CD4-positive, alpha-beta memory T cell (primary cell): ENCODE results near the gene DNAH1. TPM values are rescaled to one million over a fixed set of nuclear protein-coding genes. Genes with fewer than 3 reads are reported as not detected.

Source experiments
- CTCF ChIA-PET: fragments of 350-600 bp; sonication (Branson Sonifier 250); formaldehyde crosslinking; loops from one replicate; lab custom pipeline; 2021; ENCODE audit warnings: inconsistent platforms; ENCODE audit not compliant: partially characterized antibody; lab: Charles Lee
- POLR2A ChIA-PET: fragments of 350-600 bp; sonication (Branson Sonifier 250); formaldehyde crosslinking; loops from one replicate; lab custom pipeline; 2021; ENCODE audit not compliant: partially characterized antibody; lab: Charles Lee
- DNase-seq, 5 donors: peaks; one replicate each; pipeline versions ENCODE4 v3.0.0 to v3.0.0-alpha.2; 2020 to 2022; ENCODE audit warnings: mixed read lengths in 1 of 5
- H3K27ac ChIP-seq: one replicate; pipeline ENCODE4 v1.7.0; 2013; ENCODE audit warnings: low read depth, low read length
- H3K27me3 ChIP-seq: 2 replicates; pipeline ENCODE4 v1.7.0; 2013; ENCODE audit warnings: mild to moderate bottlenecking, low read length, moderate library complexity; ENCODE audit not compliant: insufficient read depth
- H3K36me3 ChIP-seq: 2 replicates; pipeline ENCODE4 v1.7.0; 2013; ENCODE audit warnings: mild to moderate bottlenecking, low read length, moderate library complexity; ENCODE audit not compliant: insufficient read depth
- H3K4me1 ChIP-seq: 2 replicates; pipeline ENCODE4 v1.7.0; 2013; ENCODE audit warnings: mild to moderate bottlenecking, low read length, moderate library complexity; ENCODE audit not compliant: insufficient read depth
- H3K4me3 ChIP-seq, 2 donors: one replicate each; pipeline ENCODE4 v1.7.0; 2013; ENCODE audit warnings: low read length in 2 of 2, mild to moderate bottlenecking in 1 of 2
- H3K9me3 ChIP-seq, 2 donors: one replicate each; pipeline ENCODE4 v1.7.0; 2013; ENCODE audit warnings: low read length in 2 of 2, control low read depth in 1 of 2; ENCODE audit not compliant: control insufficient read depth in 1 of 2
- H3K27ac Mint-ChIP-seq, 7 donors: one replicate each; pipeline ENCODE4 v1.8.0; 2020 to 2021; ENCODE audit warnings: mixed read lengths in 7 of 7, mild to moderate bottlenecking in 6 of 7, inconsistent platforms in 3 of 7, moderate library complexity in 3 of 7
- H3K27me3 Mint-ChIP-seq, 2 donors: one replicate each; pipeline ENCODE4 v1.8.0; 2020 to 2021; ENCODE audit warnings: mixed read lengths in 2 of 2
- H3K36me3 Mint-ChIP-seq, 2 donors: one replicate each; pipeline ENCODE4 v1.8.0; 2020 to 2021; ENCODE audit warnings: mixed read lengths in 2 of 2, inconsistent platforms in 1 of 2, mild to moderate bottlenecking in 1 of 2
- H3K4me1 Mint-ChIP-seq, 4 donors: one replicate each; pipeline ENCODE4 v1.8.0; 2020 to 2021; ENCODE audit warnings: mixed read lengths in 4 of 4, mild to moderate bottlenecking in 1 of 4
- H3K4me3 Mint-ChIP-seq, 8 donors: one replicate each; pipeline ENCODE4 v1.8.0; 2020 to 2021; ENCODE audit warnings: mixed read lengths in 8 of 8, mild to moderate bottlenecking in 7 of 8, moderate library complexity in 6 of 8, inconsistent platforms in 3 of 8
- H3K9me3 Mint-ChIP-seq, 8 donors: one replicate each; pipeline ENCODE4 v1.8.0; 2020 to 2021; ENCODE audit warnings: mixed read lengths in 8 of 8, mild to moderate bottlenecking in 5 of 8, inconsistent platforms in 3 of 8, moderate library complexity in 1 of 8
- intact Hi-C: fragments of 100-400 bp; cut with micrococcal nuclease; formaldehyde crosslinking; loops from one replicate; pipeline ENCODE4 v1.15.1; 2023
- polyA plus RNA-seq, 2 donors: library from polyadenylated mRNA; unstranded; fragments of 300-500 nt; fragmentation: Illumina TruSeq; gene quantifications; one replicate each; pipeline ENCODE4 v1.2.3, GENCODE V29; 2021
- total RNA-seq, 2 experiments: library from RNA; stranded (reverse); gene quantifications; one replicate each; pipeline ENCODE4 v1.2.3, GENCODE V29; 2021

Gene DNAH1
- total and polyA plus RNA-seq, 4 experiments from 2014 or later: 0.02 to 49.8 (median 23.1) TPM

DNA sequence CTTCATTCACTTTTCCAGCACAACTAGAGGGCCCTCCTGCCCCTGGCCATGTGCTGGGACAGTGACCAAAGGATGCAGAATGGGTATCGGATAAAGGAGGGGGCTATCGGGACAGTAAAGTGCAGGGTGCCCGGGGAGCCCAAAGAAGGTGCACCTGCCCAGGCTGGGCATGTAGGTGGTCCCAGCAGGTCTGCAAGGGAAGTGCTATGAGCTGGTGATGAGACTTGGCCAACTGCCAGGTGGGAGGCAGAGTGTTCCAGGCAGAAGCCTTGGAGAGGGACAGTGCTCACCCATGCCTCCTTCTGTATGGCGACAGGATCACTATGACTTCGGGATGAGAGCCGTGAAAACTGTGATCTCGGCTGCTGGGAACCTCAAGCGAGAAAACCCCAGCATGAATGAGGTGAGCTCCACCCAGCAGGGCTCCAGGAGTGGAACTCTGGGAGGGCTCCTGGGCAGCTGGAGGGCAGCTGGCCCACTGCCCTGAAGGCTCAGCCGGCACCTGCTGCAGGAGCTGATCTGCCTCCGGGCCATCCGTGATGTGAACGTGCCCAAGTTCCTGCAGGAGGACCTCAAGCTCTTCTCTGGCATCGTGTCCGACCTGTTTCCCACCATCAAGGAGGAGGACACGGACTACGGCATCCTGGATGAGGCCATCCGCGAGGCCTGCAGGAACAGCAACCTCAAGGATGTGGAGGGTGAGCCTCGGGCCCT is 48.4 kb downstream of the DNAH1 start:
- Histone ChIP-seq H3K27me3 (no peaks in the 10 kb centered on the region), H3K4me1 (no peaks in the 10 kb centered on the region), H3K9me3 (no peaks in the 10 kb centered on the region), H3K36me3 (peaks cover 18% of the 10 kb centered on the region), H3K4me3 (no peak overlapping the region), H3K27ac (no peak overlapping the region)
- ChIA-PET CTCF (interaction anchor here (1.0 kb wide), 1 partner anchor 26 kb away, joined by 3 read pairs; no protein-coding TSS in a partner anchor), POLR2A (no interaction called here)
- H3K4me1 Mint-ChIP-seq: no peaks in the 10 kb centered on the region
- no peak for DNase-seq
- H3K36me3 Mint-ChIP-seq: peaks cover 41 to 69% of the 10 kb centered on the region in 2 donors
- H3K9me3 Mint-ChIP-seq: no peaks in the 10 kb centered on the region
- no peak overlapping the region for H3K4me3 Mint-ChIP-seq
- H3K27ac Mint-ChIP-seq: peak overlapping the region in 1 of 7 donors; percentile 70
- no peaks in the 10 kb centered on the region for H3K27me3 Mint-ChIP-seq
- intact Hi-C loops: no loop called here

- Mint-ChIP-seq H3K4me1 (no peaks in the 10 kb centered on the region), H3K27ac (no peak overlapping the region), H3K36me3 (peaks cover 39 to 66% of the 10 kb centered on the region in 2 donors), H3K9me3 (no peaks in the 10 kb centered on the region), H3K27me3 (no peaks in the 10 kb centered on the region), H3K4me3 (no peak overlapping the region)
- Histone ChIP-seq H3K9me3 (no peaks in the 10 kb centered on the region), H3K4me3 (no peak overlapping the region), H3K27me3 (no peaks in the 10 kb centered on the region), H3K27ac (no peak overlapping the region), H3K4me1 (no peaks in the 10 kb centered on the region), H3K36me3 (peaks cover 7% of the 10 kb centered on the region)
- ChIA-PET POLR2A (no interaction called here), CTCF (no interaction called here)
- no peak for DNase-seq
- intact Hi-C loops: no loop called here
Measured at GRCh38 chr3:52366527-52366926, 50.4 kb downstream of the DNAH1 start.

DNA sequence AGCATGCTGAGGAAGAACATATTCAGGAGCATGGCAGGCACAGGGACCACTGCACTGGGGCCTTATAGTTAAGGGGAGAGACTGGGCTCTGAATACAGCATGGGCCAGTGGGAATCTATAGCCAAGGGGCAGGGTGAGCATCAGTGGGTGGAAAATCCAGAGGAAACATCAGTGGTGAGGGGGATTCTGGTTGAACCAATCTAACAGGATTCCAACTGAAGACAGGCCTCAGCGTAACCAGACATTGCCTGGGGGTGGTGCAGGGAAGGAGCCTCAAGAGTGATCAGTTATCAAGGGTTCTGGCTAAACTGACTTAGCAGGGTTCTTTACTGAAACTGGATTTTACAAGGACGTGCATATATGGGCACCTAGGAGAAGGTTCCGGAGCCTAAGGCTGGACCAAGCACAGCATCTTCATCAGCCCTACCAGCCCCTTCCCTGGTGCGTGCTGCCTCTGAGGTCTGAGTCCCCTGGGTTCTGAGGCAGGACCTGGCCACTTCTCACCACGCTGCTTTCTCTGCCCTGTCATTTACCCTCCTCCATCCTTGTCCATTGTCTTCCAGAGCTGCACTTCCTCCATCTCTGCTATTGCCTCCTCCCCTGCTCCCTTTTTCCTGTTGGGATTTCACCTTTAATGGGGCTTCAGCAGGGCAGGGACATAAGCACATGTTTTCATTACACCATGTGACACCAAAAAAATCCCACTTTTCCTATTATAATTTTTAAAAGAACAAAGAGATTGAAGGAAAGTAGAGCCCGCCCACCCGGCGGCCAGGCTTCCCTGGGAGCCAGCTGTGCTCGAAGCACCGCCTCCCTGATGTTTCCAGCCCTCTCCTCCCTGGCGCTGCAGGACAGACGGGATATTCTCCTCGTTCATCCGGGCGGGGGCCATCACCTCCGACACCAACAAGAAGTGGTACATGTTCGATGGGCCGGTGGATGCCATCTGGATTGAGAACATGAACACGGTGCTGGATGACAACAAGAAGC is 52.1 kb downstream of the DNAH1 start:
- intact Hi-C loops: no loop called here
- Histone ChIP-seq H3K4me3 (no peak overlapping the region), H3K27ac (no peak overlapping the region), H3K36me3 (peaks cover 7% of the 10 kb centered on the region), H3K4me1 (peaks cover 5% of the 10 kb centered on the region), H3K27me3 (no peaks in the 10 kb centered on the region), H3K9me3 (no peaks in the 10 kb centered on the region)
- ChIA-PET POLR2A (no interaction called here), CTCF (no interaction called here)
- Mint-ChIP-seq H3K4me3 (no peak overlapping the region), H3K9me3 (peaks cover 0 to 1% (median 0%) of the 10 kb centered on the region in 8 donors), H3K27ac (peak overlapping the region in 1 of 7 donors; percentile 17), H3K36me3 (peaks cover 38 to 59% of the 10 kb centered on the region in 2 donors), H3K27me3 (no peaks in the 10 kb centered on the region), H3K4me1 (peaks cover 0 to 7% (median under 1%) of the 10 kb centered on the region in 4 donors)
- no peak for DNase-seq

DNA sequence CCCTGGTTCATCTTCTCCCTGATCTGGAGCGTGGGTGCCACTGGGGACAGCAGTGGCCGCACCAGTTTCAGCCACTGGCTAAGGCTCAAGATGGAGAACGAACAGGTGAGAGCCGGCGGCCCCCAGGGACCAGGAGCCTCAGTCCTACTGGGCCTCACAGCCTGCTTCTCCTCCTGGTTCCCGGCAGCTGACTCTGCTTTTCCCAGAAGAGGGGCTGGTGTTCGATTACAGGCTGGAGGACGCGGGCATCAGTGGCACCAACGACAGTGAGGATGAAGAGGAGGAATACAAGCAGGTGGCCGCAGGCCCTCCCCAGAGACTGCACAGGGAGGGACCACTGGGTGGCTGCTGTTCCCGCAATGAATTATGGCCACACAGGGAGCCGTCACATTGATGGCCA is 54.4 kb downstream of the DNAH1 start:
- no peak for DNase-seq
- H3K27me3 ChIP-seq: no peaks in the 10 kb centered on the region
- intact Hi-C loops: no loop called here
- Mint-ChIP-seq H3K9me3 (peaks cover 0 to 3% (median 0%) of the 10 kb centered on the region in 8 donors), H3K27ac (no peak overlapping the region), H3K27me3 (no peaks in the 10 kb centered on the region), H3K4me1 (peaks cover 0 to 12% (median 5%) of the 10 kb centered on the region in 4 donors), H3K36me3 (peaks cover 31 to 46% of the 10 kb centered on the region in 2 donors), H3K4me3 (no peak overlapping the region)
- H3K4me3 ChIP-seq: no peak overlapping the region
- H3K36me3 ChIP-seq: peaks cover 13% of the 10 kb centered on the region
- POLR2A ChIA-PET: no interaction called here
- H3K9me3 ChIP-seq: no peaks in the 10 kb centered on the region
- no peak overlapping the region for H3K27ac ChIP-seq
- peaks cover 5% of the 10 kb centered on the region for H3K4me1 ChIP-seq
- CTCF ChIA-PET: no interaction called here

DNA sequence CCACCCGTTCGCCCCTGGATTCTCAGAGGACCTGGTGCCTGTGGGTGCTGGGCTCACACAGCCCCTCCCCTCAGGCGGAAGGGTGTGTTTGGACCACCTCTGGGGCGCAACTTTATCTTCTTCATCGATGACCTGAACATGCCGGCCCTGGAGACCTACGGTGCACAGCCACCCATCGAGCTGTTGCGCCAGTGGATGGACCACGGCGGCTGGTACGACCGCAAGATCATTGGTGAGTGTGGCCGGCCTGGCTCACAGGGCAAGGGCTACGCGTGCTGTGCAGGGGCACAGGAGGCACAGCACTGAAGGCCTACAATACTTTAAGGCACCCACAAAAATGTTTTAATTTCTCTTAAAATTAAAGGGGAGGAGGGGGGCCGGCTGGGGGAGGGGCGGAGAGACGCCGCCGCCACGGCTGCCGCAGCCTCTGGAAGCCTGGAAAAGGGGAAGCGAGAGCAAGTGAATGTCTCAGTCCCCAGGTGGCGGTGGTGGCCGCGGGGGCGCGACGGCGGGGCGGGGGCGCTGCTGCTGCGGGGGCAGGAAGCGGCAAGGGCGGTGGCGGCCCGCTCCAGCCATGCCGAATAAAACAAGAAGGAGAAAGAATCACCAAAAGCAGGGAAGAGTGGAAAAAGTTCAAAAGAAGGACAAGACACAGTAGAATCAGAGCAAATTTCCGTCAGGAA is 56.8 kb downstream of the DNAH1 start:
- peaks cover 5% of the 10 kb centered on the region for H3K4me1 ChIP-seq
- Mint-ChIP-seq H3K4me1 (peaks cover 0 to 12% (median 5%) of the 10 kb centered on the region in 4 donors), H3K27ac (peak overlapping the region in 1 of 7 donors; percentile 23), H3K4me3 (peak overlapping the region in 4 of 8 donors; percentile 15 to 60 (median 36)), H3K27me3 (no peaks in the 10 kb centered on the region), H3K9me3 (peaks cover 0 to 3% (median 0%) of the 10 kb centered on the region in 8 donors), H3K36me3 (peaks cover 20 to 50% of the 10 kb centered on the region in 2 donors)
- peaks cover 15% of the 10 kb centered on the region for H3K36me3 ChIP-seq
- ChIA-PET POLR2A (no interaction called here), CTCF (no interaction called here)
- no peak overlapping the region for H3K4me3 ChIP-seq
- H3K27ac ChIP-seq: no peak overlapping the region
- no peaks in the 10 kb centered on the region for H3K9me3 ChIP-seq
- intact Hi-C loops: no loop called here
- DNase-seq: peak in 3 of 5 donors; percentile 10 to 21 (median 13)
- no peaks in the 10 kb centered on the region for H3K27me3 ChIP-seq

DNA sequence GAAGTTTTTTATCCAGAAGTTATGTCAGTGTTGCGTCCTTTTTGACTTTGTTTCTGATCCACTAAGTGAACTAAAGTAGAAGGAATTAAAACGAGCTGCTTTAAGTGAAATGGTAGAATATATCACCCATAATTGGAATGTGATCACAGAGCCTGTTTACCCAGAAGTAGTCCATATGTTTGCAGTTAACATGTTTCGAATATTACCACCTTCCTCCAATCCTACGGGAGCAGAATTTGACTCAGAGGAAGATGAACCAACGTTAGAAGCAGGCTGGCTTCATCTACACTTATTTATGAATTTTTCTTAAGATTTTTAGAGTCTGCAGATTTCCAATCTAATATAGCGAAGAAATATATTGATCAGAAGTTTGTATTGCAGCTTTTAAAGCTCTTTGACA is 57.6 kb downstream of the DNAH1 start:
- no peak overlapping the region for H3K27ac ChIP-seq
- peaks cover 5% of the 10 kb centered on the region for H3K4me1 ChIP-seq
- POLR2A ChIA-PET: no interaction called here
- H3K9me3 ChIP-seq: no peaks in the 10 kb centered on the region
- no peak for DNase-seq
- H3K27me3 ChIP-seq: no peaks in the 10 kb centered on the region
- intact Hi-C loops: no loop called here
- CTCF ChIA-PET: no interaction called here
- H3K36me3 ChIP-seq: peaks cover 15% of the 10 kb centered on the region
- peaks cover 0 to 3% (median 0%) of the 10 kb centered on the region in 8 donors for H3K9me3 Mint-ChIP-seq
- H3K4me1 Mint-ChIP-seq: peaks cover 0 to 12% (median 5%) of the 10 kb centered on the region in 4 donors
- H3K4me3 Mint-ChIP-seq: peak overlapping the region in 3 of 8 donors; percentile 15 to 64 (median 29)
- peak overlapping the region in 3 of 7 donors; percentile 3 to 69 (median 16) for H3K27ac Mint-ChIP-seq
- no peak overlapping the region for H3K4me3 ChIP-seq
- H3K27me3 Mint-ChIP-seq: no peaks in the 10 kb centered on the region
- peaks cover 13 to 44% of the 10 kb centered on the region in 2 donors for H3K36me3 Mint-ChIP-seq
